ENCODE measurements around the gene UGT1A3.
"Not testable (repeated sequence)": the region's sequence is repeated elsewhere in the genome, so short reads cannot be mapped to it uniquely, and the experiment has no call there.

Gene UGT1A3

GRCh38 chr2:233693963-233694362 is 34.9 kb upstream of the UGT1A3 start:
- TF ChIP-seq, protein P1, sequence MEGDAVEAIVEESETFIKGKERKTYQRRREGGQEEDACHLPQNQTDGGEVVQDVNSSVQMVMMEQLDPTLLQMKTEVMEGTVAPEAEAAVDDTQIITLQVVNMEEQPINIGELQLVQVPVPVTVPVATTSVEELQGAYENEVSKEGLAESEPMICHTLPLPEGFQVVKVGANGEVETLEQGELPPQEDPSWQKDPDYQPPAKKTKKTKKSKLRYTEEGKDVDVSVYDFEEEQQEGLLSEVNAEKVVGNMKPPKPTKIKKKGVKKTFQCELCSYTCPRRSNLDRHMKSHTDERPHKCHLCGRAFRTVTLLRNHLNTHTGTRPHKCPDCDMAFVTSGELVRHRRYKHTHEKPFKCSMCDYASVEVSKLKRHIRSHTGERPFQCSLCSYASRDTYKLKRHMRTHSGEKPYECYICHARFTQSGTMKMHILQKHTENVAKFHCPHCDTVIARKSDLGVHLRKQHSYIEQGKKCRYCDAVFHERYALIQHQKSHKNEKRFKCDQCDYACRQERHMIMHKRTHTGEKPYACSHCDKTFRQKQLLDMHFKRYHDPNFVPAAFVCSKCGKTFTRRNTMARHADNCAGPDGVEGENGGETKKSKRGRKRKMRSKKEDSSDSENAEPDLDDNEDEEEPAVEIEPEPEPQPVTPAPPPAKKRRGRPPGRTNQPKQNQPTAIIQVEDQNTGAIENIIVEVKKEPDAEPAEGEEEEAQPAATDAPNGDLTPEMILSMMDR (IDR thresholded peaks at IDR 0.05; ENCODE audit: low read depth, low read length): no peak
- no peak overlapping the region for H3K4me3 ChIP-seq (replicated peaks in 1 of 2; ENCODE audit: low read depth in 2 of 2, low read length in 2 of 2)

DNA sequence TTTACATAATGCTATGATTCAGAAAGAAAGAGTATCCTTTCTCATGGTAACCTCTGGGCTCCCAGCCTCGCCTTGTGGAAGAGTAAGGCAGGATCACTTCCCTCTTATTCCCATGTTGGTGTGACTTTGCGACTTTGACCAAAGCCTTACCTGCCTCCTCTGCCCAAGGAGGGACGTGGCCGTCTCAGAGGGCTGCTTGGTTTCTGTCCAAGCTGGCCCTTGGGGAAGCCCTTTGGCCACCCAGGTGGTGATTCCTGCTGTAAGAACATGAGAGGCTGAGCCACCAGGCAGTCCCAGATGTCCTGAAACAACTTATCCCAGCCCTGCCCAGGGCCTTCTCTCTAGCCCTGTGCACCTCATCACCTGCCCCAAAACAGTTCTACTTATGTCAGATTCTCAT is 30.1 kb upstream of the UGT1A3 start:
- DNase-seq (ENCODE audit: low read depth in 2 of 2): no peak
- no peak overlapping the region for H3K4me3 ChIP-seq (replicated peaks in 1 of 2; ENCODE audit: low read depth in 2 of 2, low read length in 2 of 2)
- TF ChIP-seq, protein P1 (IDR thresholded peaks at IDR 0.05; ENCODE audit: low read depth, low read length): no peak

More at GRCh38 chr2:233693963-233694362, 34.9 kb upstream of the UGT1A3 start:
- no peak for DNase-seq (ENCODE audit: low read depth in 2 of 2)

GRCh38 chr2:233699424-233700027 is 29.3 kb upstream of the UGT1A3 start:
- peak in 1 of 2 donors; percentile 90 for DNase-seq (ENCODE audit: low read depth in 2 of 2)
- H3K4me3 ChIP-seq (replicated peaks in 1 of 2; ENCODE audit: low read depth in 2 of 2, low read length in 2 of 2): no peak overlapping the region
- TF ChIP-seq, protein P1 (IDR thresholded peaks at IDR 0.05; ENCODE audit: low read depth, low read length): no peak

GRCh38 chr2:233700028-233700635 is 28.7 kb upstream of the UGT1A3 start:
- no peak overlapping the region for H3K4me3 ChIP-seq (replicated peaks in 1 of 2; ENCODE audit: low read depth in 2 of 2, low read length in 2 of 2)
- TF ChIP-seq, protein P1 (IDR thresholded peaks at IDR 0.05; ENCODE audit: low read depth, low read length): no peak
- peak; percentile 61 to 97 for DNase-seq (ENCODE audit: low read depth in 2 of 2)

DNA sequence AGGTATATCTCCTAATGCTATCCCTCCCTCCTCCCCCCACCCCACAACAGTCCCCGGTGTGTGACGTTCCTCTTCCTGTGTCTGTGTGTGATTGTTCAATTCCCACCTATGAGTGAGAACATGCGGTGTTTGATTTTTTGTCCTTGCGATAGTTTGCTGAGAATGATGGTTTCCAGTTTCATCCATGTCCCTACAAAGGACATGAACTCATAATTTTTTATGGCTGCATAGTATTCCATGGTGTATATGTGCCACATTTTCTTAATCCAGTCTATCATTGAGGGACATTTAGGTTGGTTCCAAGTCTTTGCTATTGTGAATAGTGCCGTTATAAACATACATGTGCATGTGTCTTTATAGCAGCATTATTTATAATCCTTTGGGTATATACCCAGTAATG is 28.0 kb upstream of the UGT1A3 start:
- DNase-seq (ENCODE audit: low read depth in 2 of 2); H3K4me3 ChIP-seq (replicated peaks in 1 of 2; ENCODE audit: low read depth in 2 of 2, low read length in 2 of 2): not testable (repeated sequence)

DNA sequence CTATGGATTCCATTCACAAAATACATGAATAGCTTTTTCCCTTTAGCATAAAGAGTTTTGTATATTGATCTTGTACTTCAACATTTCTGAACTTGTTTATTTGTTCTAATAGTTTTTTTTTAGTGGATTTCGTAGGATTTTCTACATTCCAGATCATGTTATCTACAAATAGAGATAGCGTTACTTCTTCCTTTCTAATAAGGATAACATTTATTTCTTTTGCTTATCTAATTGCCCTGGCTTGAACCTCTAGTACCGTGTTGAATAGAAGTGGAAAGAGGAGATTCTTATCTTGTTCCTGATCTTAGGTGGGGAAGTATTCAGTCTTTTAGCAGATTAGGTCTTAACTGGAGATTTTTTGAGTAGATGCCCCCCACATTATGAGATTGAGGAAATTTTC is 26.6 kb upstream of the UGT1A3 start:
- TF ChIP-seq, protein P1 (IDR thresholded peaks at IDR 0.05; ENCODE audit: low read depth, low read length): no peak
- H3K4me3 ChIP-seq (replicated peaks in 1 of 2; ENCODE audit: low read depth in 2 of 2, low read length in 2 of 2): no peak overlapping the region
- no peak for DNase-seq (ENCODE audit: low read depth in 2 of 2)

DNA sequence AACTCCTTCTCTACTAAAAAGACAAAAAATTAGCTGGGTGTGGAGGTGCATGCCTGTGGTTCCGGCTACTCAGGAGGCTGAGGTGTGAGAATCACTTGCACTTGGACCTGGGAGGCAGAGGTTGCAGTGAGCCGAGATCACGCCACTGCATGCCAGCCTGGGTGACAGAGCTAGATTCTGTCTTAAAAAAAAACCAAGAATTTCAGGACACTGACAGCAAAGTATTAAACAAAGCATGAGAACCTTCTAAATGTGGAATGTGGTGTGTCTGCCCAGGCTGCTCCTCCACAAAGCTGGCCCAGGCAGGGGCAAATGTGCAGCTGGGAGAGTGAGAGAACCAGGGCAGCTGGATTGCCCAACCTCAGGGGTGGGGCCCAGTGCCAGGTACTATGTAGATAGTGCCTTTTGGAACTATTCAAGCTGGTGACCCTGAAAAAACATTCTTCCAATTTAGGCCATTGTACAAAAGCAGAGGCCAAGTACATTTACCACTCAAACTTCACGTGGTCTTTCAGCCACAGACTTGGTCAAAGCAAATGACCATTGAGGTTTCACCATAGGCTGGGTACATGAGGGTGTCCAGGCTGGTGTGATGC is 22.8 kb upstream of the UGT1A3 start:
- H3K4me3 ChIP-seq (replicated peaks in 1 of 2; ENCODE audit: low read depth in 2 of 2, low read length in 2 of 2): no peak overlapping the region
- DNase-seq (ENCODE audit: low read depth in 2 of 2): peak in 1 of 2 donors; percentile 68
- TF ChIP-seq, protein P1 (IDR thresholded peaks at IDR 0.05; ENCODE audit: low read depth, low read length): no peak

All from cardiac fibroblast (primary cell).